ENCODE results near the gene CDKAL1. TPM values are rescaled to one million over a fixed set of nuclear protein-coding genes. Genes with fewer than 3 reads are reported as not detected.

Gene CDKAL1
- total RNA-seq, 4 donors from 2014 or later, result 15.2 to 17.9 (median 17.1) TPM

- no peak for TF ChIP-seq CTCF (IDR thresholded peaks at IDR 0.05; ENCODE audit: low read depth)
Observed at GRCh38 chr6:20778912-20779311, 244.7 kb downstream of the CDKAL1 start.

GRCh38 chr6:20789162-20789561, 254.9 kb downstream of the CDKAL1 start:
- no peak for TF ChIP-seq CTCF (IDR thresholded peaks at IDR 0.05; ENCODE audit: low read depth)

GRCh38 chr6:20790032-20790791, 256.0 kb downstream of the CDKAL1 start:
- TF ChIP-seq CTCF (IDR thresholded peaks at IDR 0.05; ENCODE audit: low read depth), result no peak

GRCh38 chr6:20791074-20791473, 256.8 kb downstream of the CDKAL1 start:
- no peak for TF ChIP-seq CTCF (IDR thresholded peaks at IDR 0.05; ENCODE audit: low read depth)

- no peak for TF ChIP-seq CTCF (IDR thresholded peaks at IDR 0.05; ENCODE audit: low read depth)
Observed at GRCh38 chr6:20791944-20792343, 257.7 kb downstream of the CDKAL1 start.

- no peak for TF ChIP-seq CTCF (IDR thresholded peaks at IDR 0.05; ENCODE audit: low read depth)
Observed at GRCh38 chr6:20793174-20793573, 258.9 kb downstream of the CDKAL1 start.

- TF ChIP-seq CTCF (IDR thresholded peaks at IDR 0.05; ENCODE audit: low read depth), result no peak
Observed at GRCh38 chr6:20797597-20797996, 263.3 kb downstream of the CDKAL1 start.
